T-helper 1 cell treated with Interleukin-12 subunit alpha and Interleukin-12 subunit beta and Interleukin-4 antibody, amounts not matched to agents 30 ng/mL and 1 ng/mL, for 36 hours (primary cell): Measurements from ENCODE around the gene GPX4. TPM values are rescaled to one million over a fixed set of nuclear protein-coding genes. Genes with fewer than 3 reads are reported as not detected.

Source experiments
- intact Hi-C: fragments of 100-400 bp; cut with micrococcal nuclease; formaldehyde crosslinking; loops from one replicate; pipeline ENCODE4 v1.15.1; 2024
- total RNA-seq: library from RNA; stranded (reverse); gene quantifications from 2 replicates; pipeline ENCODE4 v1.2.3, GENCODE V29; 2022

Gene GPX4
- total RNA-seq, 1 donor from 2014 or later: 142 TPM

- intact Hi-C loops: loop anchor here (1.0 kb wide), 2 partner anchors 20 kb away; partner anchors contain the start of gene GPX4
Measured at GRCh38 chr19:1082928-1083816, 20.6 kb upstream of the GPX4 start.

- intact Hi-C loops: no loop called here
Measured at GRCh38 chr19:1084024-1084868, 19.5 kb upstream of the GPX4 start.

GRCh38 chr19:1085053-1085658, 18.6 kb upstream of the GPX4 start:
- intact Hi-C loops: no loop called here

GRCh38 chr19:1085676-1086442, 17.9 kb upstream of the GPX4 start:
- intact Hi-C loops: no loop called here

- intact Hi-C loops: no loop called here
Measured at GRCh38 chr19:1086613-1087012, 17.2 kb upstream of the GPX4 start.

- intact Hi-C loops: no loop called here
Measured at GRCh38 chr19:1087813-1088415, 15.9 kb upstream of the GPX4 start.

- intact Hi-C loops: no loop called here
Measured at GRCh38 chr19:1088416-1089010, 15.3 kb upstream of the GPX4 start.

- intact Hi-C loops: no loop called here
Measured at GRCh38 chr19:1089126-1089771, 14.5 kb upstream of the GPX4 start.

GRCh38 chr19:1089891-1090290, 13.9 kb upstream of the GPX4 start:
- intact Hi-C loops: no loop called here

GRCh38 chr19:1090731-1091543, 12.9 kb upstream of the GPX4 start:
- intact Hi-C loops: no loop called here

GRCh38 chr19:1091544-1092175, 12.1 kb upstream of the GPX4 start:
- intact Hi-C loops: no loop called here

- intact Hi-C loops: no loop called here
Measured at GRCh38 chr19:1093330-1093729, 10.5 kb upstream of the GPX4 start.

- intact Hi-C loops: loop anchor here (2.0 kb wide), 3 partner anchors 17 to 53 kb away; partner anchors contain the start of genes ABCA7 and ARHGAP45
Measured at GRCh38 chr19:1093811-1094553, 9.8 kb upstream of the GPX4 start.

- intact Hi-C loops: loop anchor here (2.0 kb wide), 3 partner anchors 18 to 54 kb away; partner anchors contain the start of genes ABCA7 and ARHGAP45
Measured at GRCh38 chr19:1094655-1094977, 9.2 kb upstream of the GPX4 start.

- intact Hi-C loops: loop anchor here (1.0 to 5.0 kb wide), 7 partner anchors 8 to 172 kb away; partner anchors contain the start of genes ABCA7, ARHGAP45, CIRBP and GPX4
Measured at GRCh38 chr19:1094978-1095701, 8.7 kb upstream of the GPX4 start, which contains the start of gene POLR2E. POLR2E (minus strand) TSS chr19:1095375; CDS start chr19:1095315, 60 bp downstream.

- intact Hi-C loops: loop anchor here (5.0 kb wide), 2 partner anchors 95 to 170 kb away; partner anchors contain the start of gene CIRBP
Measured at GRCh38 chr19:1097810-1098176, 6.0 kb upstream of the GPX4 start.
